COR-L47 (cell line): Measurements from ENCODE around the gene PPAN.

Experiments
- DNase-seq: peaks from one replicate; lab custom pipeline; 2025; lab: John Stamatoyannopoulos, UW

PPAN gene

DNA sequence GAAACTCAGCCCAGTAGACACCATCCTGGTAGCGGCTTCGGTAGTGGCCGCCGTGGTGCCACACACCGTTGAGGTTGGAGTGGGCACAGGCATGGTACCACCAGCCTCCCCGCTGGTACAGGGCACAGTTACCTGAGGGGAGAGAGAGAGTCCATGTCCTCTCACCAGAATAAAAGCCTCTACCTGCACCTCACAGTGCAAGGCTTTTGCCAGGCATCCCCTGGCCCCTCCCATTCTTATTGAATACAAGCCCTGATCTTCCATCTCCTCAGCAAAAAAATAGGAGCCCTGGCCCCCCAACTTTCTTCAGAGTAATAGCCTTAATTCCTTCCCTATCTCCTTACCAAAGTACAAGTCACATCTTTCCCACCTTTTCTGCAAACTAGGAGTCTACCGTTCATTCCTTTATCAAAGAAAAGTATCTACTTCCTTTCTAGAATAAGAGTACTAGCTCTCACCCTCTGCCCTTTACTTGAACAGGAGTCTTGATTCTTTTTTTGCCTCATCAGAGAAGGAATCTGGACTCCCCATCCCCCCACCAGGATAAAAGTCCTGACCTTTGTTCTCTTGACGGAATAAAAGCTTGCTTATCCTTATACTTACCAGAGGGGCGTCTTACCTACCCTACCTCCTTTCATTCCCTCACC lies 13.4 kb upstream of the PPAN start:
- no peak for DNase-seq

- DNase-seq: no peak
Measured at GRCh38 chr19:10093295-10094186, 12.6 kb upstream of the PPAN start.

- DNase-seq: no peak
Measured at GRCh38 chr19:10095622-10095947, 10.6 kb upstream of the PPAN start.

GRCh38 chr19:10095948-10096614 lies 10.1 kb upstream of the PPAN start:
- DNase-seq: peak; percentile 92

DNA sequence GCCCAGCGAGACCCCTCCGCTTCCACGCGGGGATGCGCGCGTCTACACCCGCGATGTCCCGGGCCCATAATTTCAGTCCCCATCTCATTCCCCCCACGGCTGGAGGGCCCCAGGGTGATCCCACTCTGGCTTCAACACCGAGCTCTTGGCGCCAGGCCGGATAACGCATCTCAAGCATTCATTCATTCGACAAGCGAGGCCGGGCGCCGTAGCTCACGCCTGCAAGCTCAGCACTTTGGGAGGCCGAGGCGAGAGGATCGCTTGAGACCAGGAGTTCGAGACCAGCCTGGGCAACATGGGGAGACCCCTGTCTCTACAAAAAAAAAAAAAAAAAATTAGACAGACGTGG lies 9.6 kb upstream of the PPAN start:
- no peak for DNase-seq

DNA sequence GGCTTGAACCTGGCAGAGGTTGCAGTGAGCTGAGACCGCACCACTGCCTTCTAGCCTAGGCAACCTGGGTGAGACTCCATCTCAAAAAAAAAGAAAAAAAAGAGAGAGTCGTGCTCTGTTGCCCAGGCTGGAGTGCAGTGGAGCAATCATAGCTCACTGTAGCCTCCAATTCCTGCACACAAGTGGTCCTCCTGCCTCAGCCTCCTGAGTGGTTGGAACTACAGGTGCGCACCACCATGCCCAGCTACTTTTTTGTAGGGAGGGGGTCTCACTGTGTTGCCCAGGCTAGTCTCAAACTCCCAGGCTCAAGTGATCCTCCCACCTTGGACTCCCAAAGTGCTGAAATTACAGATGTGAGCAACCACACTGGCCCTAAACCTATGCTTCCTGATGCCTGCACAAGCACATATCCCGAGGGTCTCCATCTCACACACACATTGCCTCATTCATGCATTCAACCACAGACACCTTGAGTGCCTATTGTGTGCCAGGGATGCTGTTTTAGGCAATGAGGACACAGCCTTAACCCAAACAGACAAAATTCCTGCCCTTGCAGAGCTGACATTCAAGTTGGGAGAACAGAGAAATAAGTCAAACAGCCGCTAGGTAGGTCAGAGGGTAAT lies 5.9 kb upstream of the PPAN start:
- no peak for DNase-seq

DNA sequence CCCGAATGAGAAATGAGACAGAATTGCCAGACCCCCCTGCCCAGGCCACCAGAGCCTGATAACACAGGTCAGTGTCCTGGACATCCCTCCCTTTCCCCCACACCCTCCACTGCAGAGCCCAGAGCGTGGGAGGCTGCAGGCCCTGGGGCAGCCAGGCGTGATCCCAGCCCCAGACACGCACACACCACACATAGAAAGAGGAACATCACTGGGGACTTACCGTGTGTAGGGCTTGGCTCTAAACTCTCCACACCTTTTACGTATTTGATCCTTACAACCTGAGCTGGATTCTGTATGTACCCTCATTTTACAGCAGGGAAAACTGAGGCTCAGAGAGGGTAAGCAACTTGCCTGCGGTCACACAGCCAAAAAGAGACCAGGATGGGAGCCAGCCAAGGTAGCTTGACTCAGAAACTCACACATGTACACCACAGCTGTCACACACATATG lies 3.4 kb upstream of the PPAN start:
- no peak for DNase-seq

DNA sequence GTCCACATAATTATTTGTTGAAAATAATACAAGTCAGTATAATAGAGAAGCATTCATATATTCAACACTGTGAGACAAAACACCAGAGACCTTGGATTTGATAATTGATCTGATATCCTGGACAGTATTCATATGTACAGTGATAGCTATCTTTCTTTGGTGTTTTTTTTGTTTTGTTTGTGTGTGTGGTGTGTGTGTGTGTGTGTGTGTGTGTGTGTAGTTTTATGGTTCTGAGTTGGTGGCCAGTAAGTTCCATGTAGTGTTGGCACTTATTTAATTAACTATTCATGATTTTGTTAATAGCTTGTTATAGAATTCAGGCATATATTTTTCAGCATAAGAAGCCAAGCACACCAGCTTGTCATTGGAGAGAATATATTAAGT lies 2.0 kb upstream of the PPAN start:
- DNase-seq: no peak

DNA sequence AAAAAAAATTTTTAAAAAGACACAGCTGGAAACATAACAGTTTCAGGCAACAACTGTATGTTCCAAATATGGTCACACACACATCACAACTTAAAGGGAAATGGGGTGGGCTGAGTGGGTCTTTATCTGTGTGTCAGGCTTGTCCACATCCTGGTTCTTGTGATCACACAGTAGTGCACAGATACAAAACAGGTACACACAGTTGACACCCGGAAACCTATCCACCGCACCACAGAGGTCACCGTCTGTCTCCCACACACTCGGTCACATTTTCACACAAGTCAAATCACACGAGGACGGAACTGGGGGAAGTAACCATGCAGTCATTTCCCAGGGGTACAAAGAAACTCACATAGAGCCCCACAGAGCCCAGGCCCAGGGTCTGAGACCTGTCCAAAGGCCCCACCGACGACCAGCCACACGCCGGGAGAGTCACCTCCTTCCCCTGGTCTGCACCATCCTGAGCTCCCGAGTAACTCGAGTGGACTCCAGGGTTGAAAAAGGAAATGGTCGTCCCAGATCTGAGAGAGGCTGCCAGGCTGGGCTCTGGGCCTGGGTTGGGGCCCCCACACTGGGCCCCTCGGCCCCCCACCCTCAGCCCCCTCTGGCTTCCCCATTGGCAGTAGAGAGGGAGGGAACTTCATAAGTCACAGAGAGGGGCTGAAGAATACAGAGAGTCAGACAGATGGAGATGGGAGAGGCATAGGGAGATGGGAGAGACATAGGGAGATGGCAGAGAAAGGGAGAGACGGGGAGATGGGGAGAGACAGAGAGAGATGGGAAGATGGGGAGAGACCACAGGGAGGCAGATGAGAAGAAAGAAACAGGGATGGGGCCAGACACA lies 1.3 kb upstream of the PPAN start:
- DNase-seq: no peak

DNA sequence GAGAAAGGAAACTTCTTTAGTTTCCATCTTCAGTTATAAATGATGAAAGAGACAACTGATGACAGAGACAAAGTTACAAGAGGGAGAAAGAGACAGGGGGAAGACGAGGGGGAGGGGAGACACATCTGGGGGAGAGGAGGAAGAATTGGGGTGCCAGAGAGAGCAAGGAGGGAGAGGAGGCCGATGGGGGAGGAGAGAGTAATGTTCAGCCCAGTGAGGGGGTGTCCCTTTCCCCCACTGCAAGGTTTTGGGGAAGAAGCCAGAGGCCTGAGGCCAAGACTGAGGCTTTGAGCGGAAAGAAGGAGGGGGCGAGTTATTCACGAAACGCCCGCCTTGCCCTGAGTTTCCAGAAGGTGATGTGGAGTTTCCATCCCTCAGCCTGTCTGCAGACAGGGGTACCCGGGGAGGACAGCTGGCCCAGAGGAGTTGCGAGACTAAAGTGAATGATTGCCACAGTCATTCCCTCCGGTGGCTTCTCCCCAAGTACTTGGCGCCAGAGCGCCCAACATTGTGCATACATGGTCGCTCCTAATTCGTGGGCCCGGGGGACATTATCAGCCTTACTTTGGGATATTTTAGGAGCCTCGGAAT lies 558 bp upstream of the PPAN start:
- no peak for DNase-seq

- no peak for DNase-seq
Measured at GRCh38 chr19:10107254-10107653, 1.1 kb downstream of the PPAN start.

GRCh38 chr19:10107817-10108367 lies 1.7 kb downstream of the PPAN start:
- no peak for DNase-seq

DNA sequence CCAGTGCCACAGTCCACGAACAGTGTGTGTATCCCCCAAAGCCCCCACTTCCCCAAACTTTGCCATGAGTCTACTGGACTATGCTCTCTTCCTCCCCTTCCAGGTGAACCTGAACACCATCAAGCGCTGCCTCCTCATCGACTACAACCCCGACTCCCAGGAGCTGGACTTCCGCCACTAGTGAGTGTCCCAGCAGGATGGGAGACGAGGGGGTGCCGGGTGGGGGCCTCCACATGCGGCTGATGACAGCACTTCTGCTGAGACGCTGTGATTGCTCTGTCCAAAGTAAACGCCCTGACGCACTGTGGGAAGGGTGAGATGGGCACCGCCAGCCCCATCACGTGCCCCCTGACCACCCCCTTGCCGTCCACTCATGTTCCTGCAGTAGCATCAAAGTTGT lies 3.4 kb downstream of the PPAN start:
- DNase-seq: no peak

GRCh38 chr19:10110076-10110971 lies 4.2 kb downstream of the PPAN start:
- DNase-seq: no peak

DNA sequence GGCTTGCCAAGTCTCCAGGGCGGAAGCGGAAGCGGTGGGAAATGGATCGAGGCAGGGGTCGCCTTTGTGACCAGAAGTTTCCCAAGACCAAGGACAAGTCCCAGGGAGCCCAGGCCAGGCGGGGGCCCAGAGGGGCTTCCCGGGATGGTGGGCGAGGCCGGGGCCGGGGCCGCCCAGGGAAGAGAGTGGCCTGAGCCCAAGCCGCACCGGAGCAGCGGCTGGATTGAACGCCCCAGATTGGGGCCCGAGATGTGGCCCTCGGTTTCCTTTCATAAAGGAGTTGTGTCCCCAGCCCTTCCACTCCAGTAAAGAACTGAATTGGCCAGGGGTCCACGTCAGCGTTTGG lies 4.8 kb downstream of the PPAN start:
- no peak for DNase-seq

DNA sequence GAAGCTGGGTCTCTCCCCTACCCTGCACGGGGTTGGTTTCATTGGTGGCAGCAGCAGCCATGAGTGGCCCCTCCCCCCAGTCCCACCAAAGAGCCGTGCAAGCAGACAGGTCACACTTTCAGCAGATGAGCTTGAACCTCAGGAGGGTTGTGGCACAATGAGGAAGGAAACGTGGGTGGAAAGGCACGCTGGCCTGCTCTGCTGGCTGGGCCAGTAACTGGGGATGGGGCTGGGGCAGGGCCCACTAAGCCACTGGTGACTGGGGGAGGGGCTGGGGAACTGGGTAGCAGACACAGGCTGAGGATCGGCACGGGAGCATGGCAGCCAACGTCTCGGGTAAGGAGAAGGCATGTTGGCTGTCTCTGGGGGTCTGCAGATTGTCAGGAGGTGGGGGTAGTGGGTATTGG lies 5.2 kb downstream of the PPAN start, which contains the start of gene P2RY11:
TSS of gene P2RY11 (plus strand) at position 289 of the 407 bp plus-strand sequence. CDS start at position 318, 29 bp downstream.
- DNase-seq: no peak

- DNase-seq: no peak
Measured at GRCh38 chr19:10112037-10112761, 6.0 kb downstream of the PPAN start.

DNA sequence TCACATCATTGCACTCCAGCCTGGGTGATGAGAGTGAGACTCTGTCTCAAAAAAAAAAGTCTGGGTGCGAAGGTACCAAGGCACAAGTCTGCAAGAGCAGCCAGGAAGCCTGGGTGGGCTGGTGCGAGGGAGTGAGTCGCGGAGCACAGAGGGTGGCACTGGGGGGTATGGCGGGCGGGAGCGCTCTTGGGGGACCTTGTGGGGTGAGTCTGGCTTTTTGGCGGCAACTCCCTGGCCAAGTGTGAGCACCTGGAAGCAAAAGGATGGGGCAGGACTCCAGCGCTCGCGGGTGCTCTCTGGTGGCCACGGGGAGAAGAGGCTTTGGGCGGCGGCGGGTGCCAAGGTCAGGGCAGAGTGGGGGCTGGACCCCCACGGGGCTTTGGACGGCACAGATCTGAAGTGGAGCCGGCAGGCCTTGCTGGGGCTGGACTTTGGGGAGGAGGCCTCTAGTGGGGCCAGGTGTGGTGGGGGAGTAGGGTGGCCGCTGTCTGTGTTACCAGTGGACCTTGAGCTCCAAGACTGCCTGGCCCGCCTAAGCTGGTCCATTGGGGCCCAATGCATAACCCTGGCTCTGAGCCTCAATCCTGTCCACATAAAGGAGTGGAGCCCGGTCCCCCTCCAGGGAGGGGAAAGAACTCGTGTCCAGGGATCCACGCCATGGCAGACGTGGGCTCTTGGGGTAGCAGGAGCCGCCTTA lies 6.9 kb downstream of the PPAN start:
- DNase-seq: peak; percentile 46

DNA sequence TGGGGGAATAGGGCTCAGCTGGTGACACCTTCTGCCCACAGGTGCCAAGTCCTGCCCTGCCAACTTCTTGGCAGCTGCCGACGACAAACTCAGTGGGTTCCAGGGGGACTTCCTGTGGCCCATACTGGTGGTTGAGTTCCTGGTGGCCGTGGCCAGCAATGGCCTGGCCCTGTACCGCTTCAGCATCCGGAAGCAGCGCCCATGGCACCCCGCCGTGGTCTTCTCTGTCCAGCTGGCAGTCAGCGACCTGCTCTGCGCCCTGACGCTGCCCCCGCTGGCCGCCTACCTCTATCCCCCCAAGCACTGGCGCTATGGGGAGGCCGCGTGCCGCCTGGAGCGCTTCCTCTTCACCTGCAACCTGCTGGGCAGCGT lies 7.4 kb downstream of the PPAN start:
- no peak for DNase-seq
